Medulla oblongata (tissue), 1 donor: Measurements from ENCODE around the gene RIPOR2.
"Not testable (repeated sequence)": the region's sequence is repeated elsewhere in the genome, so short reads cannot be mapped to it uniquely, and the experiment has no call there.

ENCODE experiments used
- DNase-seq: peaks from one replicate; pipeline ENCODE4 v3.0.0-alpha.2; 2015; ENCODE audit errors: extremely low spot score

The RIPOR2 gene

GRCh38 chr6:24902782-24903181 is 33.0 kb downstream of the RIPOR2 start:
- no peak for DNase-seq

GRCh38 chr6:24901698-24902328 is 33.9 kb downstream of the RIPOR2 start:
- no peak for DNase-seq

GRCh38 chr6:24900917-24901697 is 34.7 kb downstream of the RIPOR2 start:
- DNase-seq = no peak

- no peak for DNase-seq
Observed at GRCh38 chr6:24899997-24900325, 35.8 kb downstream of the RIPOR2 start.

GRCh38 chr6:24899136-24899996 is 36.4 kb downstream of the RIPOR2 start:
- no peak for DNase-seq

- no peak for DNase-seq
Observed at GRCh38 chr6:24898676-24899075, 37.1 kb downstream of the RIPOR2 start.

GRCh38 chr6:24897186-24897585 is 38.6 kb downstream of the RIPOR2 start:
- DNase-seq = no peak

- DNase-seq = no peak
Observed at GRCh38 chr6:24893342-24893850, 42.4 kb downstream of the RIPOR2 start.

GRCh38 chr6:24891004-24891403 is 44.8 kb downstream of the RIPOR2 start:
- DNase-seq = no peak

GRCh38 chr6:24890471-24890870 is 45.3 kb downstream of the RIPOR2 start:
- no peak for DNase-seq

GRCh38 chr6:24888715-24889370 is 46.9 kb downstream of the RIPOR2 start:
- no peak for DNase-seq

GRCh38 chr6:24887545-24888140 is 48.1 kb downstream of the RIPOR2 start:
- DNase-seq = no peak

- DNase-seq = no peak
Observed at GRCh38 chr6:24883618-24884017, 52.1 kb downstream of the RIPOR2 start.

- DNase-seq = no peak
Observed at GRCh38 chr6:24882835-24883555, 52.8 kb downstream of the RIPOR2 start.

- DNase-seq = no peak
Observed at GRCh38 chr6:24882295-24882694, 53.5 kb downstream of the RIPOR2 start.

GRCh38 chr6:24881376-24881775 is 54.4 kb downstream of the RIPOR2 start:
- no peak for DNase-seq

GRCh38 chr6:24880451-24880850 is 55.3 kb downstream of the RIPOR2 start:
- no peak for DNase-seq

- no peak for DNase-seq
Observed at GRCh38 chr6:24879351-24879750, 56.4 kb downstream of the RIPOR2 start.

GRCh38 chr6:24877747-24878146 is 58.0 kb downstream of the RIPOR2 start:
- not testable (repeated sequence) for DNase-seq
